GM19455 (cell line): Measurements from ENCODE around the gene LDLRAD3.

Experiments used
- ATAC-seq: cut with Tn5 transposase; IDR thresholded peaks from one replicate; pipeline ENCODE4 v1.9.1; 2021; ENCODE audit not compliant: unreplicated experiment

LDLRAD3 gene

GRCh38 chr11:35954205-35954604 lies 10.3 kb downstream of the LDLRAD3 start:
- ATAC-seq, result no peak

GRCh38 chr11:35955636-35956035 lies 11.8 kb downstream of the LDLRAD3 start:
- no peak for ATAC-seq

GRCh38 chr11:35962369-35963138 lies 18.7 kb downstream of the LDLRAD3 start:
- no peak for ATAC-seq

- ATAC-seq, result no peak
Observed at GRCh38 chr11:35963911-35964310, 20.0 kb downstream of the LDLRAD3 start.

GRCh38 chr11:35964841-35965240 lies 21.0 kb downstream of the LDLRAD3 start:
- no peak for ATAC-seq

- no peak for ATAC-seq
Observed at GRCh38 chr11:35967042-35967441, 23.2 kb downstream of the LDLRAD3 start.

- ATAC-seq, result no peak
Observed at GRCh38 chr11:35968386-35969088, 24.7 kb downstream of the LDLRAD3 start.

GRCh38 chr11:35969089-35970042 lies 25.5 kb downstream of the LDLRAD3 start:
- ATAC-seq, result no peak

- no peak for ATAC-seq
Observed at GRCh38 chr11:35970445-35970844, 26.6 kb downstream of the LDLRAD3 start.

- ATAC-seq, result no peak
Observed at GRCh38 chr11:35971841-35972422, 28.1 kb downstream of the LDLRAD3 start.

GRCh38 chr11:35974882-35975589 lies 31.2 kb downstream of the LDLRAD3 start:
- no peak for ATAC-seq

GRCh38 chr11:35976434-35976833 lies 32.6 kb downstream of the LDLRAD3 start:
- no peak for ATAC-seq

GRCh38 chr11:35978183-35978582 lies 34.3 kb downstream of the LDLRAD3 start:
- ATAC-seq, result no peak

- no peak for ATAC-seq
Observed at GRCh38 chr11:35978891-35979290, 35.0 kb downstream of the LDLRAD3 start.

- no peak for ATAC-seq
Observed at GRCh38 chr11:35980686-35981390, 37.0 kb downstream of the LDLRAD3 start.

- no peak for ATAC-seq
Observed at GRCh38 chr11:35981581-35981980, 37.7 kb downstream of the LDLRAD3 start.

- ATAC-seq, result no peak
Observed at GRCh38 chr11:35982061-35982460, 38.2 kb downstream of the LDLRAD3 start.

- ATAC-seq, result no peak
Observed at GRCh38 chr11:35983981-35984380, 40.1 kb downstream of the LDLRAD3 start.

- ATAC-seq, result no peak
Observed at GRCh38 chr11:35986947-35987346, 43.1 kb downstream of the LDLRAD3 start.

GRCh38 chr11:35990170-35990569 lies 46.3 kb downstream of the LDLRAD3 start:
- no peak for ATAC-seq
